ENCODE results near the gene DUSP9. TPM values are rescaled to one million over a fixed set of nuclear protein-coding genes. Genes with fewer than 3 reads are reported as not detected.
"Not testable (repeated sequence)": the region's sequence is repeated elsewhere in the genome, so short reads cannot be mapped to it uniquely, and the experiment has no call there.

The DUSP9 gene
- polyA plus RNA-seq, 1 donor from 2014 or later, result 0.94 TPM

DNA sequence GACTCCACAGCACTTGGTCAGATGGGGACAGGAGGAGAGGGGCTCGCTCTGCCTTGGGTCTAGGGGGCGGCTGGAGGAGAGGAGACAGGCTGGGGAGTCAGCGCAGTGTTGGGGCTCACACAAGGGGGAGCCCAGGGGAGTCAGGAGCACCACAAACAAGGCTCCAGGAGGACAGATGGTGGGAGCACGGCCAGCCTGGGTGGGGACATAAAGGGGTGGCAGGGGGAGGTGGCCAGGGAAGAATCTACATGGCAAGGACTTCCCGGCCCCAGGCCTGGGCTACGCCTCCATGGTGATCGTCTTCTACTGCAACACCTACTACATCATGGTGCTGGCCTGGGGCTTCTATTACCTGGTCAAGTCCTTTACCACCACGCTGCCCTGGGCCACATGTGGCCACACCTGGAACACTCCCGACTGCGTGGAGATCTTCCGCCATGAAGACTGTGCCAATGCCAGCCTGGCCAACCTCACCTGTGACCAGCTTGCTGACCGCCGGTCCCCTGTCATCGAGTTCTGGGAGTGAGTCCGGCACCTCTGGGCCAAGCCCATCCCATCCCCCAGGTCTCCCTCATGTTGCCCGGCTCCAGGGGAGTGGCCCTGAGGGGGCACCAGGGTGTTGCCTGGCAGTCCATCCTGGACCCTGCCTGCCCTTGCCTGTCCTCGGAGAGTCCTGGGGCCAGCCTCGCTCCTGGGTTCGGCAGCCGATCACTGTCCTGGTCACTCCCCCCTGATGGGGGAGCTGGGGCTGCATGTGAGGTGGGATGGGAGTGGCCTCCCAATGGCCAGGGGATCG lies 44.2 kb downstream of the DUSP9 start:
- not testable (repeated sequence) for H3K36me3 ChIP-seq (ENCODE audit: insufficient read depth, low read length); H3K27ac ChIP-seq (ENCODE audit: low read length); H3K9me3 ChIP-seq (ENCODE audit: low read length); H3K79me2 ChIP-seq (replicated peaks; ENCODE audit: insufficient read depth, low read length); H3F3A ChIP-seq (ENCODE audit: insufficient read depth, low read length, poor library complexity, severe bottlenecking); H3K9me2 ChIP-seq (ENCODE audit: insufficient read depth, low read length); H3K9ac ChIP-seq (ENCODE audit: low read length); H3K27me3 ChIP-seq (ENCODE audit: insufficient read depth, low read depth, low read length); H2AFZ ChIP-seq (ENCODE audit: low read depth, low read length); H4K20me1 ChIP-seq (ENCODE audit: insufficient read depth); H3K4me2 ChIP-seq (ENCODE audit: low read length)
- H3K4me3 ChIP-seq (ENCODE audit: low read length), result peak overlapping the region; percentile 65

DNA sequence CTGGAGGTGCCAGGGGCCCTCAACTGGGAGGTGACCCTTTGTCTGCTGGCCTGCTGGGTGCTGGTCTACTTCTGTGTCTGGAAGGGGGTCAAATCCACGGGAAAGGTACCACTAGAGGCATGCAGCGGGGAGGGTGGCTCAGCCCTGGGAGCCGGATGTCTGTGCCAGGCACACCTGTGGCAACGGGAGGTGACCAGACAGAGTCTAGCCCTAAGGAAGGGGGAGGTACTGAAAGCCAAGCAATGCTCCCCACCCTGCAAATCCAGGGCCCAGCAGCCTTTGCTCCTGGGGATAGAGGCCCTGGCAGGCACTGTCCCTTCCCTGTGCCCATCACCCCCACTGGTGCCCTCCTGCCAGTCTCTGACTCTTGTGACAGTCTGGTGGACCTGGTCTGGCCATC lies 45.0 kb downstream of the DUSP9 start:
- Histone ChIP-seq H3F3A (ENCODE audit: insufficient read depth, low read length, poor library complexity, severe bottlenecking) (no peaks in the 10 kb centered on the region), H2AFZ (ENCODE audit: low read depth, low read length) (no peak overlapping the region), H3K4me2 (ENCODE audit: low read length) (no peak overlapping the region), H3K27ac (ENCODE audit: low read length) (no peak overlapping the region), H4K20me1 (ENCODE audit: insufficient read depth) (peaks cover 4% of the 10 kb centered on the region), H3K36me3 (ENCODE audit: insufficient read depth, low read length) (no peaks in the 10 kb centered on the region), H3K4me3 (ENCODE audit: low read length) (no peak overlapping the region), H3K27me3 (ENCODE audit: insufficient read depth, low read depth, low read length) (no peaks in the 10 kb centered on the region), H3K9ac (ENCODE audit: low read length) (no peak overlapping the region), H3K9me2 (ENCODE audit: insufficient read depth, low read length) (no peaks in the 10 kb centered on the region), H3K79me2 (replicated peaks; ENCODE audit: insufficient read depth, low read length) (peaks cover 9% of the 10 kb centered on the region), H3K9me3 (ENCODE audit: low read length) (no peaks in the 10 kb centered on the region)
- no peak for TF ChIP-seq POLR2AphosphoS5 (IDR thresholded peaks at IDR 0.05)
- no peak for TF ChIP-seq MXI1 (conservative IDR thresholded peaks at IDR 0.05; ENCODE audit: poor library complexity, severe bottlenecking)
- TF ChIP-seq SMC3 (conservative IDR thresholded peaks at IDR 0.05; ENCODE audit: poor library complexity), result no peak
- no peak for TF ChIP-seq TAF1 (IDR thresholded peaks at IDR 0.05; ENCODE audit: low read depth)
- TF ChIP-seq EZH2 (IDR thresholded peaks at IDR 0.05; ENCODE audit: borderline replicate concordance, insufficient read depth, low read length, poor library complexity, severe bottlenecking), result no peak
- TF ChIP-seq RAD21 (conservative IDR thresholded peaks at IDR 0.05), result no peak
- TF ChIP-seq, protein P1, sequence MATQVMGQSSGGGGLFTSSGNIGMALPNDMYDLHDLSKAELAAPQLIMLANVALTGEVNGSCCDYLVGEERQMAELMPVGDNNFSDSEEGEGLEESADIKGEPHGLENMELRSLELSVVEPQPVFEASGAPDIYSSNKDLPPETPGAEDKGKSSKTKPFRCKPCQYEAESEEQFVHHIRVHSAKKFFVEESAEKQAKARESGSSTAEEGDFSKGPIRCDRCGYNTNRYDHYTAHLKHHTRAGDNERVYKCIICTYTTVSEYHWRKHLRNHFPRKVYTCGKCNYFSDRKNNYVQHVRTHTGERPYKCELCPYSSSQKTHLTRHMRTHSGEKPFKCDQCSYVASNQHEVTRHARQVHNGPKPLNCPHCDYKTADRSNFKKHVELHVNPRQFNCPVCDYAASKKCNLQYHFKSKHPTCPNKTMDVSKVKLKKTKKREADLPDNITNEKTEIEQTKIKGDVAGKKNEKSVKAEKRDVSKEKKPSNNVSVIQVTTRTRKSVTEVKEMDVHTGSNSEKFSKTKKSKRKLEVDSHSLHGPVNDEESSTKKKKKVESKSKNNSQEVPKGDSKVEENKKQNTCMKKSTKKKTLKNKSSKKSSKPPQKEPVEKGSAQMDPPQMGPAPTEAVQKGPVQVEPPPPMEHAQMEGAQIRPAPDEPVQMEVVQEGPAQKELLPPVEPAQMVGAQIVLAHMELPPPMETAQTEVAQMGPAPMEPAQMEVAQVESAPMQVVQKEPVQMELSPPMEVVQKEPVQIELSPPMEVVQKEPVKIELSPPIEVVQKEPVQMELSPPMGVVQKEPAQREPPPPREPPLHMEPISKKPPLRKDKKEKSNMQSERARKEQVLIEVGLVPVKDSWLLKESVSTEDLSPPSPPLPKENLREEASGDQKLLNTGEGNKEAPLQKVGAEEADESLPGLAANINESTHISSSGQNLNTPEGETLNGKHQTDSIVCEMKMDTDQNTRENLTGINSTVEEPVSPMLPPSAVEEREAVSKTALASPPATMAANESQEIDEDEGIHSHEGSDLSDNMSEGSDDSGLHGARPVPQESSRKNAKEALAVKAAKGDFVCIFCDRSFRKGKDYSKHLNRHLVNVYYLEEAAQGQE (IDR thresholded peaks at IDR 0.05; ENCODE audit: borderline replicate concordance), result no peak
- no peak for TF ChIP-seq EP300 (conservative IDR thresholded peaks at IDR 0.05; ENCODE audit: poor library complexity, severe bottlenecking)
- TF ChIP-seq CTCF (IDR thresholded peaks at IDR 0.05; ENCODE audit: poor library complexity, severe bottlenecking), result no peak

All from neural cell (in vitro differentiated cells).